H9 (cell line): ENCODE results near the gene HSPA5. TPM values are rescaled to one million over a fixed set of nuclear protein-coding genes. Genes with fewer than 3 reads are reported as not detected.
"Not testable (repeated sequence)": the region's sequence is repeated elsewhere in the genome, so short reads cannot be mapped to it uniquely, and the experiment has no call there.

Source experiments
- DNase-seq: peaks from one replicate; pipeline ENCODE4 v3.0.0-alpha.2; 2017
- H2AFZ ChIP-seq: one replicate; pipeline ENCODE4 v1.6.1; 2013; ENCODE audit warnings: mild to moderate bottlenecking, low read length, control low read depth, moderate library complexity
- H2AK5ac ChIP-seq: 2 replicates; pipeline ENCODE4 v1.6.1; 2013; ENCODE audit warnings: low read length, control low read depth, mixed read lengths; ENCODE audit not compliant: insufficient read length
- H2BK120ac ChIP-seq: one replicate; pipeline ENCODE4 v1.6.1; 2013; ENCODE audit warnings: low read depth, mild to moderate bottlenecking, low read length, control low read depth, inconsistent platforms; ENCODE audit not compliant: poor library complexity, severe bottlenecking
- H2BK12ac ChIP-seq: 2 replicates; pipeline ENCODE4 v1.6.1; 2013; ENCODE audit warnings: low read length, control low read depth, mixed read lengths, low read depth; ENCODE audit not compliant: insufficient read length
- H2BK15ac ChIP-seq: 2 replicates; pipeline ENCODE4 v1.6.1; 2013; ENCODE audit warnings: low read depth, low read length, control low read depth
- H2BK20ac ChIP-seq: one replicate; pipeline ENCODE4 v1.6.1; 2013; ENCODE audit warnings: low read depth, mild to moderate bottlenecking, low read length, control low read depth, inconsistent platforms; ENCODE audit not compliant: poor library complexity, severe bottlenecking
- H2BK5ac ChIP-seq: 2 replicates; pipeline ENCODE4 v1.6.1; 2013; ENCODE audit warnings: low read length, control low read depth, mixed read lengths; ENCODE audit not compliant: insufficient read length
- H3K14ac ChIP-seq: 2 replicates; pipeline ENCODE4 v1.6.1; 2013; ENCODE audit warnings: low read length, control low read depth; ENCODE audit not compliant: insufficient read depth
- H3K18ac ChIP-seq: 2 replicates; pipeline ENCODE4 v1.6.1; 2013; ENCODE audit warnings: low read depth, mild to moderate bottlenecking, mixed read lengths, low read length, control low read depth; ENCODE audit not compliant: insufficient read length
- H3K23ac ChIP-seq: 2 replicates; pipeline ENCODE4 v1.6.1; 2013; ENCODE audit warnings: low read length, control low read depth, mixed read lengths, low read depth; ENCODE audit not compliant: insufficient read length
- H3K23me2 ChIP-seq: 2 replicates; pipeline ENCODE4 v1.6.1; 2013; ENCODE audit warnings: low read depth, mild to moderate bottlenecking, mixed read lengths, low read length, control low read depth; ENCODE audit not compliant: insufficient read length, poor library complexity, severe bottlenecking
- H3K27ac ChIP-seq: 2 replicates; pipeline ENCODE4 v1.5.1; 2013; ENCODE audit warnings: low read length, control low read depth, mixed read lengths, low read depth; ENCODE audit not compliant: insufficient read length
- H3K27me3 ChIP-seq: 2 replicates; pipeline ENCODE4 v1.6.1; 2013; ENCODE audit warnings: low read length, control low read depth, inconsistent platforms; ENCODE audit not compliant: insufficient read depth
- H3K4ac ChIP-seq: 2 replicates; pipeline ENCODE4 v1.6.1; 2013; ENCODE audit warnings: low read depth, mild to moderate bottlenecking, control low read depth, inconsistent platforms, low read length, moderate library complexity
- H3K4me1 ChIP-seq: 2 replicates; pipeline ENCODE4 v1.6.1; 2013; ENCODE audit warnings: low read length, control low read depth, inconsistent platforms; ENCODE audit not compliant: insufficient read depth
- H3K4me2 ChIP-seq: 2 replicates; pipeline ENCODE4 v1.6.1; 2013; ENCODE audit warnings: low read length, control low read depth, mixed read lengths; ENCODE audit not compliant: insufficient read length, insufficient read depth
- H3K56ac ChIP-seq: 2 replicates; pipeline ENCODE4 v1.6.1; 2013; ENCODE audit warnings: low read depth, mild to moderate bottlenecking, mixed read lengths, low read length, control low read depth; ENCODE audit not compliant: insufficient read length
- H3K79me1 ChIP-seq: 2 replicates; pipeline ENCODE4 v1.6.1; 2013; ENCODE audit warnings: low read depth, mild to moderate bottlenecking, moderate library complexity, low read length, control low read depth, inconsistent platforms; ENCODE audit not compliant: insufficient read depth, poor library complexity, severe bottlenecking
- H3K79me2 ChIP-seq: 2 replicates; pipeline ENCODE4 v1.6.1; 2013; ENCODE audit warnings: low read length, control low read depth, inconsistent platforms; ENCODE audit not compliant: insufficient read depth
- H3K9ac ChIP-seq: 2 replicates; pipeline ENCODE4 v1.6.1; 2013; ENCODE audit warnings: low read length, control low read depth, mixed read lengths; ENCODE audit not compliant: insufficient read length; ENCODE audit errors: extremely low read depth
- H3K9me3 ChIP-seq: one replicate; pipeline ENCODE4 v1.6.1; 2013; ENCODE audit warnings: low read depth, low read length, inconsistent platforms; ENCODE audit not compliant: control insufficient read depth
- H3T11ph ChIP-seq: one replicate; pipeline ENCODE4 v1.6.1; 2013; ENCODE audit warnings: mild to moderate bottlenecking, low read length, control low read depth, inconsistent platforms
- H4K20me1 ChIP-seq: one replicate; pipeline ENCODE4 v1.6.1; 2013; ENCODE audit not compliant: control insufficient read depth, insufficient read length, insufficient read depth
- H4K5ac ChIP-seq: 2 replicates; pipeline ENCODE4 v1.6.1; 2013; ENCODE audit warnings: low read depth, mild to moderate bottlenecking, mixed read lengths, low read length, control low read depth; ENCODE audit not compliant: insufficient read length
- H4K8ac ChIP-seq: replicated peaks from 2 replicates; pipeline ENCODE4 v1.6.1; 2013; ENCODE audit warnings: low read length, control low read depth, mixed read lengths, low read depth; ENCODE audit not compliant: insufficient read length
- H4K91ac ChIP-seq: 2 replicates; pipeline ENCODE4 v1.6.1; 2013; ENCODE audit warnings: low read depth, mild to moderate bottlenecking, moderate library complexity, mixed read lengths, low read length, control low read depth; ENCODE audit not compliant: insufficient read length
- H3K27ac Mint-ChIP-seq, 3 experiments: 2 replicates in 2 of 3; 3 replicates in 1 of 3; pipeline ENCODE4 v1.8.0; 2020 to 2021; ENCODE audit warnings: mixed read lengths in 3 of 3, mild to moderate bottlenecking in 1 of 3, moderate library complexity in 1 of 3
- H3K27me3 Mint-ChIP-seq: 2 replicates; pipeline ENCODE4 v1.8.0; 2021; ENCODE audit warnings: low read depth, mild to moderate bottlenecking, moderate library complexity, mixed read lengths
- H3K36me3 Mint-ChIP-seq, 3 experiments: 2 replicates in 2 of 3; 3 replicates in 1 of 3; pipeline ENCODE4 v1.8.0; 2020 to 2021; ENCODE audit warnings: low read depth in 3 of 3, mixed read lengths in 3 of 3; ENCODE audit not compliant: insufficient read depth in 1 of 3
- H3K4me1 Mint-ChIP-seq, 2 experiments: 2 replicates each; pipeline ENCODE4 v1.8.0; 2020; ENCODE audit warnings: mixed read lengths in 2 of 2
- H3K4me3 Mint-ChIP-seq, 2 experiments: 2 replicates in 1 of 2; 3 replicates in 1 of 2; pipeline ENCODE4 v1.8.0; 2020 to 2021; ENCODE audit warnings: mild to moderate bottlenecking in 2 of 2, mixed read lengths in 2 of 2, moderate library complexity in 1 of 2
- H3K9me3 Mint-ChIP-seq, 2 experiments: 2 replicates in 1 of 2; 3 replicates in 1 of 2; pipeline ENCODE4 v1.8.0; 2020; ENCODE audit warnings: mild to moderate bottlenecking in 2 of 2, mixed read lengths in 2 of 2, moderate library complexity in 1 of 2
- CTCF ChIP-seq: fragments of 200-600 bp; sonication (generic); conservative IDR thresholded peaks from 3 replicates; pipeline ENCODE4 v1.8.0; 2021; ENCODE audit warnings: antibody characterized with exemption, mild to moderate bottlenecking
- WGBS: extraction: QIAGEN DNeasy Blood & Tissue Kit; methylation state at CpG from one replicate; pipeline ENCODE4 v1.1.7; 2013; ENCODE audit warnings: missing lambda C conversion rate, low lambda C conversion rate, mixed read lengths; ENCODE audit not compliant: insufficient read length; ENCODE audit errors: extremely low coverage; 5-methylcytosine and 5-hydroxymethylcytosine counted together
- total RNA-seq: library from RNA; stranded (reverse); gene quantifications from 2 replicates; pipeline ENCODE4 v1.2.1, GENCODE V29; 2021

Gene HSPA5
- total RNA-seq, 1 experiment from 2014 or later, result 240 TPM

- Histone ChIP-seq H3K79me2 (no peaks in the 10 kb centered on the region), H3K4me2 (no peak overlapping the region), H3K56ac (no peak overlapping the region), H3T11ph (no peak overlapping the region), H2BK5ac (no peak overlapping the region), H3K79me1 (no peaks in the 10 kb centered on the region), H4K20me1 (no peaks in the 10 kb centered on the region), H3K23me2 (no peaks in the 10 kb centered on the region), H3K27me3 (no peaks in the 10 kb centered on the region), H3K14ac (no peak overlapping the region), H2BK120ac (no peak overlapping the region), H2BK20ac (no peak overlapping the region), H3K4ac (no peak overlapping the region), H2BK15ac (no peak overlapping the region), H2BK12ac (no peak overlapping the region), H3K4me1 (no peaks in the 10 kb centered on the region), H3K27ac (no peak overlapping the region), H4K5ac (no peak overlapping the region), H4K91ac (no peak overlapping the region), H4K8ac (no peak overlapping the region), H2AFZ (no peak overlapping the region), H3K23ac (no peak overlapping the region), H2AK5ac (no peak overlapping the region), H3K18ac (no peak overlapping the region), H3K9me3 (no peaks in the 10 kb centered on the region), H3K9ac (no peak overlapping the region)
- no peak for DNase-seq
- Mint-ChIP-seq H3K4me3 (no peak overlapping the region), H3K27me3 (no peaks in the 10 kb centered on the region), H3K36me3 (peaks cover 6 to 19% (median 7%) of the 10 kb centered on the region in 3 experiments; a peak in 5 of 7 replicates), H3K27ac (no peak overlapping the region; a peak in 1 of 7 replicates), H3K9me3 (no peaks in the 10 kb centered on the region), H3K4me1 (no peaks in the 10 kb centered on the region)
- no CpG with 5 or more reads among the region's 6 CpGs for WGBS
- no peak for TF ChIP-seq CTCF
Observed at GRCh38 chr9:125227761-125228160, 13.4 kb downstream of the HSPA5 start.

DNA sequence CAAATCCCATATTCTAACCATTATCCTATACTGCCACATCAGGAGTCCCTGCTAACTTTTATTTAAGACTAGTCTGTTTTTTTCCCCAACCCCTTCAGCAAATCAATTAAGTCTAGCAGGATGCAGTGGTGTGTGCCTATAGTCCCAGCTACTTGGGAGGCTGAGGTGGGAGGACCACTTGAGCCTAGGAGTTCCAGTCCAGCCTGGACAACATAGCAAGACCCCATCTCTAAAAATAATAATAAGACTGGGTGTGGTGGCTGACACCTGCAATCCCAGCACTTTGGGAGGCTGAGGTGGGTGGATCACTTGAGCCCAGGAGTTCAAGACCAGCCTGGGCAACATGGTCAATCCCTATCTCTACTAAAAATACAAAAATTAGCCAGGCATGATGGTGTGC lies 16.3 kb downstream of the HSPA5 start:
- peaks cover 13 to 24% (median 16%) of the 10 kb centered on the region in 3 experiments; a peak in 5 of 7 replicates for H3K36me3 Mint-ChIP-seq
- H3K18ac ChIP-seq, H3K4me1 ChIP-seq, H4K5ac ChIP-seq, H3K56ac ChIP-seq, H3K4me2 ChIP-seq, H3K9ac ChIP-seq, H3K27me3 ChIP-seq, H3K79me1 ChIP-seq, H2BK15ac ChIP-seq, H3K4ac ChIP-seq, H3K27ac ChIP-seq, H2BK20ac ChIP-seq, H4K91ac ChIP-seq, H3K79me2 ChIP-seq, H2BK5ac ChIP-seq, DNase-seq, H4K20me1 ChIP-seq, H2AFZ ChIP-seq, H3K4me3 Mint-ChIP-seq, H3T11ph ChIP-seq, H2BK12ac ChIP-seq, H3K23ac ChIP-seq, H2AK5ac ChIP-seq, H3K23me2 ChIP-seq, H3K27ac Mint-ChIP-seq, H2BK120ac ChIP-seq, H3K4me1 Mint-ChIP-seq, H3K27me3 Mint-ChIP-seq, H3K9me3 Mint-ChIP-seq, H3K14ac ChIP-seq, H4K8ac ChIP-seq, H3K9me3 ChIP-seq: not testable (repeated sequence)
